IMR-90 (cell line): ENCODE results near the gene BDH1. TPM values are rescaled to one million over a fixed set of nuclear protein-coding genes. Genes with fewer than 3 reads are reported as not detected.

Experiments used
- ATAC-seq: fragments of 200-7000 bp; cut with Tn5 transposase; 2 replicates; pipeline ENCODE4 v1.9.1; 2020; ENCODE audit warnings: low read depth, mild to moderate bottlenecking, moderate library complexity
- BruUV-seq: library from RNA; stranded (reverse); fragments of 400-500 nt; replicated peaks from 2 replicates; lab custom pipeline; 2021; lab: Mats Ljungman, UMichigan
- CTCF ChIA-PET: fragments of 300-600 bp; formaldehyde crosslinking; extraction: SDS; loops from one replicate; lab custom pipeline; 2021; ENCODE audit warnings: antibody characterized with exemption; lab: Yijun Ruan, JAX
- POLR2A ChIA-PET: fragments of 300-600 bp; sonication (Branson Sonifier 250); formaldehyde crosslinking; loops from one replicate; lab custom pipeline; 2022; ENCODE audit warnings: antibody characterized with exemption; ENCODE audit not compliant: unreplicated experiment; lab: Charles Lee
- DNase-seq: peaks from one replicate; pipeline ENCODE4 v3.0.0; 2013
- H2AFZ ChIP-seq: replicated peaks from 2 replicates; pipeline ENCODE3; 2013; ENCODE audit warnings: low read length, mild to moderate bottlenecking; ENCODE audit not compliant: poor library complexity
- H2AK5ac ChIP-seq: 2 replicates; pipeline ENCODE4 v1.6.1; 2013; ENCODE audit warnings: low read depth, low read length, inconsistent platforms
- H2AK9ac ChIP-seq: replicated peaks from 2 replicates; pipeline ENCODE3; 2013; ENCODE audit warnings: mild to moderate bottlenecking, low read depth, low read length, moderate library complexity; ENCODE audit not compliant: poor library complexity
- H2BK120ac ChIP-seq: 2 replicates; pipeline ENCODE4 v1.6.1; 2013; ENCODE audit warnings: low read depth, low read length, inconsistent platforms
- H2BK15ac ChIP-seq: 3 replicates; pipeline ENCODE4 v1.6.1; 2013; ENCODE audit warnings: low read depth, low read length, inconsistent platforms
- H2BK20ac ChIP-seq: 2 replicates; pipeline ENCODE4 v1.6.1; 2013; ENCODE audit warnings: low read depth, mild to moderate bottlenecking, inconsistent platforms, low read length, moderate library complexity
- H2BK5ac ChIP-seq: 2 replicates; pipeline ENCODE4 v1.6.1; 2013; ENCODE audit warnings: mild to moderate bottlenecking, low read depth, low read length, inconsistent platforms; ENCODE audit not compliant: poor library complexity, severe bottlenecking
- H3K14ac ChIP-seq: replicated peaks from 2 replicates; pipeline ENCODE4 v1.6.1; 2013; ENCODE audit warnings: low read depth, low read length, inconsistent platforms
- H3K18ac ChIP-seq: 2 replicates; pipeline ENCODE4 v1.6.1; 2013; ENCODE audit warnings: low read depth, low read length, control low read depth
- H3K23ac ChIP-seq: 2 replicates; pipeline ENCODE4 v1.6.1; 2013; ENCODE audit warnings: low read depth, low read length, inconsistent platforms
- H3K27ac ChIP-seq: 2 replicates; pipeline ENCODE4 v1.5.1; 2013; ENCODE audit warnings: mild to moderate bottlenecking, control low read depth, low read length; ENCODE audit not compliant: insufficient read depth
- H3K27me3 ChIP-seq: 2 replicates; pipeline ENCODE4 v1.6.1; 2013; ENCODE audit warnings: low read length; ENCODE audit not compliant: control insufficient read depth, insufficient read depth
- H3K36me3 ChIP-seq: 2 replicates; pipeline ENCODE4 v1.6.1; 2013; ENCODE audit warnings: low read length, mixed read lengths; ENCODE audit not compliant: control insufficient read depth, insufficient read depth
- H3K4ac ChIP-seq: 2 replicates; pipeline ENCODE4 v1.6.1; 2013; ENCODE audit warnings: low read depth, low read length, inconsistent platforms
- H3K4me1 ChIP-seq: 2 replicates; pipeline ENCODE4 v1.6.1; 2013; ENCODE audit warnings: low read length, mixed read lengths; ENCODE audit not compliant: control insufficient read depth, insufficient read depth
- H3K4me2 ChIP-seq: 2 replicates; pipeline ENCODE4 v1.6.1; 2013; ENCODE audit warnings: low read depth, mild to moderate bottlenecking, control low read depth, low read length, moderate library complexity
- H3K4me3 ChIP-seq: 2 replicates; pipeline ENCODE4 v1.5.1; 2013; ENCODE audit warnings: low read depth, mild to moderate bottlenecking, control low read depth, low read length, moderate library complexity; ENCODE audit not compliant: insufficient read depth
- H3K56ac ChIP-seq: 2 replicates; pipeline ENCODE4 v1.6.1; 2013; ENCODE audit warnings: low read length, inconsistent platforms; ENCODE audit not compliant: insufficient read depth; ENCODE audit errors: extremely low read depth
- H3K79me1 ChIP-seq, 2 experiments: 2 replicates each; pipeline ENCODE4 v1.6.1; 2013; ENCODE audit warnings: low read length in 2 of 2, inconsistent platforms in 1 of 2, low read depth in 1 of 2
- H3K9ac ChIP-seq: 2 replicates; pipeline ENCODE4 v1.6.1; 2013; ENCODE audit warnings: low read depth, low read length, control low read depth
- H3K9me1 ChIP-seq: 2 replicates; pipeline ENCODE4 v1.6.1; 2013; ENCODE audit warnings: low read length, inconsistent platforms; ENCODE audit not compliant: insufficient read depth
- H3K9me3 ChIP-seq: 2 replicates; pipeline ENCODE4 v1.6.1; 2013; ENCODE audit warnings: low read length; ENCODE audit not compliant: control insufficient read depth, insufficient read depth
- H4K20me1 ChIP-seq: 2 replicates; pipeline ENCODE4 v1.6.1; 2013; ENCODE audit warnings: low read length, inconsistent platforms; ENCODE audit not compliant: insufficient read depth
- H4K5ac ChIP-seq: 2 replicates; pipeline ENCODE4 v1.6.1; 2013; ENCODE audit warnings: mild to moderate bottlenecking, low read depth, low read length, control low read depth
- H4K8ac ChIP-seq, 2 experiments: 2 replicates each; pipeline ENCODE4 v1.6.1; 2013; ENCODE audit warnings: low read depth in 2 of 2, low read length in 2 of 2, control low read depth in 1 of 2, inconsistent platforms in 1 of 2
- H4K91ac ChIP-seq: 2 replicates; pipeline ENCODE4 v1.6.1; 2013; ENCODE audit warnings: low read depth, low read length, inconsistent platforms; ENCODE audit not compliant: insufficient read depth
- BHLHE40 ChIP-seq: fragments of 150-350 bp; IDR thresholded peaks from 2 replicates; pipeline ENCODE4 v1.6.1; 2016; ENCODE audit warnings: mild to moderate bottlenecking, low read depth, low read length
- CEBPB ChIP-seq: IDR thresholded peaks from 2 replicates; pipeline ENCODE4 v1.6.1; 2012; ENCODE audit warnings: low read depth, low read length, improper control_type of control experiment
- CHD1 ChIP-seq: IDR thresholded peaks from 2 replicates; pipeline ENCODE4 v1.6.1; 2012; ENCODE audit warnings: low read depth, low read length, improper control_type of control experiment
- ELK1 ChIP-seq: fragments of 150-350 bp; IDR thresholded peaks from 2 replicates; pipeline ENCODE4 v1.6.1; 2016; ENCODE audit warnings: low read depth, mild to moderate bottlenecking, low read length, moderate library complexity, borderline replicate concordance
- MAFK ChIP-seq: IDR thresholded peaks from 2 replicates; pipeline ENCODE4 v1.6.1; 2012; ENCODE audit warnings: low read depth, low read length, improper control_type of control experiment
- MAZ ChIP-seq: IDR thresholded peaks from 2 replicates; pipeline ENCODE4 v1.6.1; 2012; ENCODE audit warnings: low read depth, mild to moderate bottlenecking, low read length, improper control_type of control experiment, moderate library complexity, borderline replicate concordance
- MXI1 ChIP-seq: IDR thresholded peaks from 2 replicates; pipeline ENCODE4 v1.6.1; 2012; ENCODE audit warnings: low read depth, mild to moderate bottlenecking, low read length, moderate library complexity, borderline replicate concordance
- POLR2A ChIP-seq: IDR thresholded peaks from 2 replicates; pipeline ENCODE4 v1.6.1; 2012; ENCODE audit warnings: mild to moderate bottlenecking, low read depth, low read length
- RAD21 ChIP-seq: IDR thresholded peaks from 2 replicates; pipeline ENCODE4 v1.6.1; 2012; ENCODE audit warnings: low read length, improper control_type of control experiment
- RCOR1 ChIP-seq: IDR thresholded peaks from 2 replicates; pipeline ENCODE4 v1.6.1; 2012; ENCODE audit warnings: mild to moderate bottlenecking, low read length, improper control_type of control experiment; ENCODE audit not compliant: insufficient replicate concordance
- RFX5 ChIP-seq: IDR thresholded peaks from 2 replicates; pipeline ENCODE4 v1.8.0; 2012; ENCODE audit warnings: low read depth, mild to moderate bottlenecking, low read length, moderate library complexity
- SMC3 ChIP-seq: fragments of 150-350 bp; IDR thresholded peaks from 2 replicates; pipeline ENCODE4 v1.6.1; 2016; ENCODE audit warnings: low read depth, mild to moderate bottlenecking, antibody characterized with exemption, low read length, moderate library complexity
- USF2 ChIP-seq: fragments of 150-350 bp; IDR thresholded peaks from 2 replicates; pipeline ENCODE4 v1.6.1; 2017; ENCODE audit warnings: mild to moderate bottlenecking, antibody characterized with exemption, low read length, low read depth
- WGBS, 2 experiments: methylation state at CpG; one replicate each; pipeline versions ENCODE4 v1.1.5 to v1.1.7; 2013; ENCODE audit warnings: missing lambda C conversion rate in 2 of 2; ENCODE audit not compliant: insufficient read length in 1 of 2; ENCODE audit errors: extremely low coverage in 2 of 2; 5-methylcytosine and 5-hydroxymethylcytosine counted together
- dilution Hi-C: fragments of 300-500 bp; cut with HindIII; formaldehyde crosslinking; loops from one replicate; pipeline ENCODE4 v1.14.3; 2018; ENCODE audit warnings: low sequenced_read_pairs; ENCODE audit not compliant: unreplicated experiment
- in situ Hi-C: fragments of 300-500 bp; cut with MboI; formaldehyde crosslinking; loops from 3 replicates; pipeline ENCODE4 v1.14.3; 2019; ENCODE audit warnings: low sequenced_read_pairs, inconsistent platforms, mixed read lengths
- intact Hi-C: fragments of 100-400 bp; cut with micrococcal nuclease; formaldehyde crosslinking; loops from 2 replicates; pipeline ENCODE4 v1.10.0; 2022
- polyA plus RNA-seq, 3 experiments: library from polyadenylated mRNA; depleted of rRNA; stranded (reverse); fragments of >200 nt; gene quantifications; 2 replicates each; pipeline ENCODE4 v1.2.3, GENCODE V29; 2012; ENCODE audit warnings: low replicate concordance in 1 of 3
- total RNA-seq: library from RNA; depleted of rRNA; stranded (reverse); fragments of >200 nt; gene quantifications from 2 replicates; pipeline ENCODE4 v1.2.3, GENCODE V29; 2012
- TF ChIP-seq, protein P1 (sequence below): conservative IDR thresholded peaks from 2 replicates; pipeline ENCODE4 v1.5.1; 2012; ENCODE audit warnings: mild to moderate bottlenecking, low read depth, low read length, improper control_type of control experiment

BDH1 gene
- total and polyA plus RNA-seq, 2 of the 4 experiments (the other 2 are of a cell fraction), result 2.7 to 4.4 TPM

- Histone ChIP-seq H2BK120ac (no peak overlapping the region), H3K23ac (no peak overlapping the region), H2BK20ac (no peak overlapping the region), H2BK15ac (no peak overlapping the region), H3K18ac (no peak overlapping the region), H2AK9ac (no peak overlapping the region), H2BK5ac (no peak overlapping the region), H2AK5ac (no peak overlapping the region), H4K20me1 (no peaks in the 10 kb centered on the region), H3K4me2 (no peak overlapping the region), H3K9me3 (no peaks in the 10 kb centered on the region), H3K27me3 (0 out of 2 replicates have a peak, but pooled peaks cover 5% of the 10 kb centered on the region), H4K5ac (no peak overlapping the region), H4K91ac (no peak overlapping the region; the same call in 1 of the 2 replicates), H3K36me3 (no peaks in the 10 kb centered on the region), H3K27ac (no peak overlapping the region), H3K9me1 (no peaks in the 10 kb centered on the region), H2AFZ (no peak overlapping the region), H3K79me1 (no peaks in the 10 kb centered on the region), H3K4me1 (peaks cover 3% of the 10 kb centered on the region), H3K9ac (no peak overlapping the region), H4K8ac (no peak overlapping the region), H3K4ac (no peak overlapping the region), H3K56ac (no peak overlapping the region), H3K14ac (no peak overlapping the region), H3K4me3 (no peak overlapping the region)
- DNase-seq (no peak), ATAC-seq (no peak)
- no CpG with 5 or more reads among the region's 1 CpG for WGBS, 2 experiments
- intact Hi-C loops, result no loop called here
- dilution Hi-C loops, result no loop called here
- ChIA-PET POLR2A (no interaction called here), CTCF (interaction anchor here (1.7 kb wide), 1 partner anchor 33 kb away, joined by 4 read pairs; no protein-coding TSS in a partner anchor)
- no peak for TF ChIP-seq MAFK
- TF ChIP-seq MXI1, result no peak
- TF ChIP-seq POLR2A, result no peak
- TF ChIP-seq RFX5, result no peak
- no peak for TF ChIP-seq MAZ
- no peak for TF ChIP-seq CEBPB
- TF ChIP-seq RCOR1, result no peak
- no peak for TF ChIP-seq ELK1
- TF ChIP-seq, protein P1, sequence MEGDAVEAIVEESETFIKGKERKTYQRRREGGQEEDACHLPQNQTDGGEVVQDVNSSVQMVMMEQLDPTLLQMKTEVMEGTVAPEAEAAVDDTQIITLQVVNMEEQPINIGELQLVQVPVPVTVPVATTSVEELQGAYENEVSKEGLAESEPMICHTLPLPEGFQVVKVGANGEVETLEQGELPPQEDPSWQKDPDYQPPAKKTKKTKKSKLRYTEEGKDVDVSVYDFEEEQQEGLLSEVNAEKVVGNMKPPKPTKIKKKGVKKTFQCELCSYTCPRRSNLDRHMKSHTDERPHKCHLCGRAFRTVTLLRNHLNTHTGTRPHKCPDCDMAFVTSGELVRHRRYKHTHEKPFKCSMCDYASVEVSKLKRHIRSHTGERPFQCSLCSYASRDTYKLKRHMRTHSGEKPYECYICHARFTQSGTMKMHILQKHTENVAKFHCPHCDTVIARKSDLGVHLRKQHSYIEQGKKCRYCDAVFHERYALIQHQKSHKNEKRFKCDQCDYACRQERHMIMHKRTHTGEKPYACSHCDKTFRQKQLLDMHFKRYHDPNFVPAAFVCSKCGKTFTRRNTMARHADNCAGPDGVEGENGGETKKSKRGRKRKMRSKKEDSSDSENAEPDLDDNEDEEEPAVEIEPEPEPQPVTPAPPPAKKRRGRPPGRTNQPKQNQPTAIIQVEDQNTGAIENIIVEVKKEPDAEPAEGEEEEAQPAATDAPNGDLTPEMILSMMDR, result no peak
- no peak for TF ChIP-seq CHD1
- TF ChIP-seq SMC3, result no peak
- no peak for TF ChIP-seq BHLHE40
- no peak for TF ChIP-seq RAD21
- TF ChIP-seq USF2, result no peak
- in situ Hi-C loops, result no loop called here
- no TSS peak for BruUV-seq
Measured at GRCh38 chr3:197496746-197497125, 59.0 kb downstream of the BDH1 start.
